ENCODE data around the gene MAP3K20.
"Not testable (repeated sequence)": the region's sequence is repeated elsewhere in the genome, so short reads cannot be mapped to it uniquely, and the experiment has no call there.

Gene MAP3K20

GRCh38 chr2:173286153-173286809, 210.6 kb downstream of the MAP3K20 start:
- no peak for DNase-seq

GRCh38 chr2:173287594-173287993, 211.9 kb downstream of the MAP3K20 start:
- no peak for DNase-seq

- DNase-seq, result no peak
Observed at GRCh38 chr2:173288561-173288960, 212.9 kb downstream of the MAP3K20 start.

- DNase-seq, result no peak
Observed at GRCh38 chr2:173290046-173290445, 214.4 kb downstream of the MAP3K20 start.

- no peak for DNase-seq
Observed at GRCh38 chr2:173290518-173290917, 214.9 kb downstream of the MAP3K20 start.

- DNase-seq, result no peak
Observed at GRCh38 chr2:173291412-173291811, 215.8 kb downstream of the MAP3K20 start.

- DNase-seq, result no peak
Observed at GRCh38 chr2:173296235-173296634, 220.6 kb downstream of the MAP3K20 start.

- no peak for DNase-seq
Observed at GRCh38 chr2:173298536-173299097, 223.0 kb downstream of the MAP3K20 start.

GRCh38 chr2:173299764-173300163, 224.1 kb downstream of the MAP3K20 start:
- DNase-seq, result no peak

- DNase-seq, result no peak
Observed at GRCh38 chr2:173300458-173300857, 224.8 kb downstream of the MAP3K20 start.

- not testable (repeated sequence) for DNase-seq
Observed at GRCh38 chr2:173301549-173301948, 225.9 kb downstream of the MAP3K20 start.

- DNase-seq, result no peak
Observed at GRCh38 chr2:173305303-173305702, 229.7 kb downstream of the MAP3K20 start.

GRCh38 chr2:173307293-173307692, 231.6 kb downstream of the MAP3K20 start:
- DNase-seq, result no peak

GRCh38 chr2:173309370-173309769, 233.7 kb downstream of the MAP3K20 start:
- DNase-seq, result not testable (repeated sequence)

- DNase-seq, result no peak
Observed at GRCh38 chr2:173311844-173312606, 236.4 kb downstream of the MAP3K20 start.
